PC-9 (cell line): ENCODE results near the gene ACTG1.
"Not testable (repeated sequence)": the region's sequence is repeated elsewhere in the genome, so short reads cannot be mapped to it uniquely, and the experiment has no call there.

Experiments
- EZH2 ChIP-seq: fragments of 200-600 bp; sonication (generic); IDR thresholded peaks from 2 replicates; pipeline ENCODE4 v1.8.0; 2017; ENCODE audit warnings: antibody characterized with exemption, low read depth
- TF ChIP-seq, protein P1 (sequence below): fragments of 200-600 bp; sonication (generic); conservative IDR thresholded peaks from 2 replicates; pipeline ENCODE4 v1.6.1; 2017; ENCODE audit warnings: mixed run types, antibody characterized with exemption, mild to moderate bottlenecking, moderate library complexity

DNA sequence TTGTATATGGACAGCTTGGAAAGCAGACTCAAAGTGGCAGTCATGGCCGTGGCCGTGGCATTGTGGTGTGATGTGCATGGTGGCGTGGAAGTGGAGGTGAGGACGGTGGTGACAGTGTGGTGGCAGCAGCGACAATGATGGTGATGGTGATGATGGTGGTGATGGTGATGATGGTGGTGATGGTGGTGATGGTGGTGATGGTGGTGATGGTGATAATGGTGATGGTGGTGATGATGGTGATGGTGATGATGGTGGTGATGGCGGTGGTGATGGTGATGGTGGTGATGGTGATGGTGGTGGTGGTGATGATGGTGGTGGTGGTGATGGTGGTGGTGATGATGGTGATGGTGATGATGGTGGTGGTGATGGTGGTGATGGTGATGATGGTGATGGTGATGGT, 18.4 kb upstream of the ACTG1 start:
- TF ChIP-seq, protein P1, sequence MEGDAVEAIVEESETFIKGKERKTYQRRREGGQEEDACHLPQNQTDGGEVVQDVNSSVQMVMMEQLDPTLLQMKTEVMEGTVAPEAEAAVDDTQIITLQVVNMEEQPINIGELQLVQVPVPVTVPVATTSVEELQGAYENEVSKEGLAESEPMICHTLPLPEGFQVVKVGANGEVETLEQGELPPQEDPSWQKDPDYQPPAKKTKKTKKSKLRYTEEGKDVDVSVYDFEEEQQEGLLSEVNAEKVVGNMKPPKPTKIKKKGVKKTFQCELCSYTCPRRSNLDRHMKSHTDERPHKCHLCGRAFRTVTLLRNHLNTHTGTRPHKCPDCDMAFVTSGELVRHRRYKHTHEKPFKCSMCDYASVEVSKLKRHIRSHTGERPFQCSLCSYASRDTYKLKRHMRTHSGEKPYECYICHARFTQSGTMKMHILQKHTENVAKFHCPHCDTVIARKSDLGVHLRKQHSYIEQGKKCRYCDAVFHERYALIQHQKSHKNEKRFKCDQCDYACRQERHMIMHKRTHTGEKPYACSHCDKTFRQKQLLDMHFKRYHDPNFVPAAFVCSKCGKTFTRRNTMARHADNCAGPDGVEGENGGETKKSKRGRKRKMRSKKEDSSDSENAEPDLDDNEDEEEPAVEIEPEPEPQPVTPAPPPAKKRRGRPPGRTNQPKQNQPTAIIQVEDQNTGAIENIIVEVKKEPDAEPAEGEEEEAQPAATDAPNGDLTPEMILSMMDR, result not testable (repeated sequence)
- not testable (repeated sequence) for TF ChIP-seq EZH2
